Lung (tissue), 12 donors: ENCODE results near the gene ADAMTS2. TPM values are rescaled to one million over a fixed set of nuclear protein-coding genes. Genes with fewer than 3 reads are reported as not detected.

ENCODE experiments used
- ATAC-seq: fragments of 200-7000 bp; cut with Tn5 transposase; one replicate; pipeline ENCODE4 v1.9.1; 2020; ENCODE audit warnings: moderate number of reproducible peaks; ENCODE audit not compliant: insufficient read depth, low FRiP score
- DNase-seq, 3 donors: peaks; one replicate each; pipeline ENCODE4 v3.0.0-alpha.2; 2013 to 2017
- H3K27ac ChIP-seq, 2 donors: one replicate each; pipeline ENCODE4 v1.5.1; 2013; ENCODE audit warnings: mild to moderate bottlenecking in 2 of 2, moderate library complexity in 2 of 2, control low read depth in 1 of 2, inconsistent platforms in 1 of 2, low read depth in 1 of 2, low read length in 1 of 2
- H3K27me3 ChIP-seq, 3 donors: one replicate each; pipeline ENCODE4 v1.5.1; 2013; ENCODE audit warnings: low read length in 2 of 3; ENCODE audit not compliant: control insufficient read depth in 3 of 3, insufficient read depth in 3 of 3
- H3K36me3 ChIP-seq, 4 donors: one replicate each; pipeline ENCODE4 v1.5.1; 2013; ENCODE audit warnings: low read length in 4 of 4, mild to moderate bottlenecking in 1 of 4, moderate library complexity in 1 of 4; ENCODE audit not compliant: control insufficient read depth in 4 of 4, insufficient read depth in 4 of 4
- H3K4me1 ChIP-seq, 5 donors: one replicate each; pipeline ENCODE4 v1.5.1; 2013; ENCODE audit warnings: low read length in 5 of 5, mild to moderate bottlenecking in 2 of 5, moderate library complexity in 1 of 5; ENCODE audit not compliant: control insufficient read depth in 5 of 5, insufficient read depth in 5 of 5
- H3K4me3 ChIP-seq: one replicate; pipeline ENCODE4 v1.5.1; 2013; ENCODE audit warnings: mild to moderate bottlenecking, control low read depth, moderate library complexity
- H3K9ac ChIP-seq, 2 donors: one replicate each; pipeline ENCODE4 v1.5.1; 2013; ENCODE audit warnings: low read length in 2 of 2, control low read depth in 1 of 2; ENCODE audit not compliant: insufficient read depth in 1 of 2
- H3K9me3 ChIP-seq, 4 donors: one replicate each; pipeline ENCODE4 v1.5.1; 2013; ENCODE audit warnings: low read length in 3 of 4, mild to moderate bottlenecking in 1 of 4, moderate library complexity in 1 of 4; ENCODE audit not compliant: control insufficient read depth in 4 of 4, insufficient read depth in 3 of 4
- WGBS, 2 donors: extraction: QIAGEN DNeasy Blood & Tissue Kit; methylation state at CpG; one replicate each; pipeline ENCODE4 v1.1.7; 2013; 5-methylcytosine and 5-hydroxymethylcytosine counted together
- polyA plus RNA-seq, 2 donors: library from polyadenylated mRNA; stranded (reverse); fragments of 200-250 nt; gene quantifications; one replicate each; pipeline ENCODE4 v1.2.1, GENCODE V29; 2013
- total RNA-seq, 2 donors: library from RNA; depleted of rRNA in 1 of 2; stranded (reverse); fragments of >200 nt in 1 of 2; gene quantifications; one replicate each; pipeline ENCODE4 v1.2.1, GENCODE V29; 2014 to 2021
- TF ChIP-seq, protein P1 (sequence below): IDR thresholded peaks from 2 replicates; pipeline ENCODE4 v1.5.1; 2012; ENCODE audit warnings: mild to moderate bottlenecking; ENCODE audit errors: control extremely low read depth, extremely low read depth
- donor health status: control.
- donor health status: control.
- donor health status: Bipolar disorder and iron deficiency.
- donor health status: healthy.
- donor health status: DM: yes; HTN: yes; CAD: no.

ADAMTS2 gene
- total and polyA plus RNA-seq, 4 donors = 9.3 to 45.5 (median 28.7) TPM

DNA sequence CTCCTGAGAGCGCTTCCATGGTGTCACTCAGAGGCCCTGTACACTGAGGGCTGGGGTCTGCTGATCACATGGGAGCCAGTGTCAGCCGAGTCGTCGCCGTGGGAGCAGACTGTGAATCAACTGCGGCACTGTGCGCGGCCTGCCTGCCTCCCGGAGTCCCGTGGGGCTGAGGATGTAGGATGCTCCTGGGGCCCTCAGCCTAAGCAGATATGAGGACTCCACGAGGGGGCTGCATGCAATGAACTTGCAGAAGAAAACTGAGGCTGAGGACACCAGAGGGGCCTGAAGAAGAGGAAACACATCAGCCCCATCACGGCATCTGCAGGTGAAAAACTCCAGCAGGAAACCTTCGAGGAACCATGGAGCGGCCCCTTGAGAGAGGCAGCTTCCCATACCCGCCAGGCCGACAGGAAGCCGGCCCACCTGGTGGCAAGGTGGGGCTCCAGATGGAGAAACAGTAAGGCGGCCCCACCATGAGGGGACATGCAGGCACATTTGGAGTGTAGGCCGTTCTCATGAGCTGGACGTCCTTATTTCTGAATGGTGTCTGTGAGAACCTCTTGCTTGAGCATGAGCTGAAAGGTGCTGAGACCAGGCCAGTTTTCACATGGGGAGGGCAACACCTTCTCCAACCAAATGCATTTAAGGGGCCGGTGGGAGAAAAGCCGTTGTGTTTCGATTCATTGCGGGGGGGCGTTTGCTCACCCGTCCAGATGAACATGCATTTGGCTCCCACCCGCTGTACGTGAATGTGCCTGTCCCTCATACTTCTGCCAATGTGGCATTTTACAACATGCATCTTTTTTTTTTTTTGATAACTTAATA is 35.2 kb upstream of the ADAMTS2 start:
- DNase-seq (no peak), ATAC-seq (no peak)
- Histone ChIP-seq H3K9ac (no peak overlapping the region), H3K27me3 (no peaks in the 10 kb centered on the region), H3K36me3 (no peaks in the 10 kb centered on the region), H3K9me3 (peaks cover 0 to 6% (median 0%) of the 10 kb centered on the region in 4 donors), H3K4me1 (peaks cover 0 to 6% (median 0%) of the 10 kb centered on the region in 5 donors), H3K4me3 (no peak overlapping the region), H3K27ac (no peak overlapping the region)
- 86 to 93% methylated on average over 27 to 28 of the region's 28 CpGs for WGBS, 2 donors
- TF ChIP-seq, protein P1, sequence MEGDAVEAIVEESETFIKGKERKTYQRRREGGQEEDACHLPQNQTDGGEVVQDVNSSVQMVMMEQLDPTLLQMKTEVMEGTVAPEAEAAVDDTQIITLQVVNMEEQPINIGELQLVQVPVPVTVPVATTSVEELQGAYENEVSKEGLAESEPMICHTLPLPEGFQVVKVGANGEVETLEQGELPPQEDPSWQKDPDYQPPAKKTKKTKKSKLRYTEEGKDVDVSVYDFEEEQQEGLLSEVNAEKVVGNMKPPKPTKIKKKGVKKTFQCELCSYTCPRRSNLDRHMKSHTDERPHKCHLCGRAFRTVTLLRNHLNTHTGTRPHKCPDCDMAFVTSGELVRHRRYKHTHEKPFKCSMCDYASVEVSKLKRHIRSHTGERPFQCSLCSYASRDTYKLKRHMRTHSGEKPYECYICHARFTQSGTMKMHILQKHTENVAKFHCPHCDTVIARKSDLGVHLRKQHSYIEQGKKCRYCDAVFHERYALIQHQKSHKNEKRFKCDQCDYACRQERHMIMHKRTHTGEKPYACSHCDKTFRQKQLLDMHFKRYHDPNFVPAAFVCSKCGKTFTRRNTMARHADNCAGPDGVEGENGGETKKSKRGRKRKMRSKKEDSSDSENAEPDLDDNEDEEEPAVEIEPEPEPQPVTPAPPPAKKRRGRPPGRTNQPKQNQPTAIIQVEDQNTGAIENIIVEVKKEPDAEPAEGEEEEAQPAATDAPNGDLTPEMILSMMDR = no peak

GRCh38 chr5:179379321-179379890 is 34.1 kb upstream of the ADAMTS2 start:
- Histone ChIP-seq H3K4me3 (no peak overlapping the region), H3K9ac (no peak overlapping the region), H3K27ac (no peak overlapping the region), H3K36me3 (no peaks in the 10 kb centered on the region), H3K9me3 (peaks cover 0 to 6% (median 0%) of the 10 kb centered on the region in 4 donors), H3K4me1 (peaks cover 0 to 6% (median 0%) of the 10 kb centered on the region in 5 donors), H3K27me3 (no peaks in the 10 kb centered on the region)
- TF ChIP-seq, protein P1 = no peak
- DNase-seq = no peak
- WGBS, 2 donors = 86 to 92% methylated on average over 9 of the region's 9 CpGs
- no peak for ATAC-seq

- ATAC-seq (no peak), DNase-seq (peak in 2 of 3 donors; percentile 22 to 52)
- Histone ChIP-seq H3K27ac (no peak overlapping the region), H3K4me1 (peaks cover 0 to 6% (median 0%) of the 10 kb centered on the region in 5 donors), H3K4me3 (no peak overlapping the region), H3K9me3 (peaks cover 0 to 6% (median 0%) of the 10 kb centered on the region in 4 donors), H3K27me3 (no peaks in the 10 kb centered on the region), H3K36me3 (no peaks in the 10 kb centered on the region), H3K9ac (no peak overlapping the region)
- WGBS, 2 donors = 69 to 81% methylated on average over 16 of the region's 16 CpGs
- TF ChIP-seq, protein P1 = no peak
Measured at GRCh38 chr5:179378441-179379271, 33.4 kb upstream of the ADAMTS2 start.
